OCI-LY1 (cell line): ENCODE data around the gene TRPM3.

Source experiments
- H2AFZ ChIP-seq: fragments of 200-600 bp; sonication (generic), shearing (Covaris generic); 2 replicates; pipeline ENCODE4 v1.6.0; 2014; ENCODE audit warnings: antibody characterized with exemption, mild to moderate bottlenecking, low read length
- H3F3A ChIP-seq: fragments of 200-600 bp; sonication (generic), shearing (Covaris generic); 2 replicates; pipeline ENCODE4 v1.6.0; 2014; ENCODE audit warnings: mild to moderate bottlenecking, antibody characterized with exemption, low read length, moderate library complexity; ENCODE audit not compliant: insufficient read depth
- H3K27ac ChIP-seq: fragments of 200-600 bp; sonication (generic); 2 replicates; pipeline ENCODE4 v1.5.1; 2014; ENCODE audit warnings: low read length, mixed run types, mild to moderate bottlenecking, low read depth; ENCODE audit not compliant: poor library complexity, severe bottlenecking
- H3K27me3 ChIP-seq: fragments of 200-600 bp; sonication (generic); 2 replicates; pipeline ENCODE4 v1.6.0; 2014; ENCODE audit warnings: antibody characterized with exemption, mild to moderate bottlenecking, low read length, moderate library complexity; ENCODE audit not compliant: insufficient read depth
- H3K36me3 ChIP-seq: fragments of 200-600 bp; sonication (generic); 2 replicates; pipeline ENCODE4 v1.6.1; 2014; ENCODE audit warnings: mild to moderate bottlenecking, antibody characterized with exemption, low read length, moderate library complexity, mixed read lengths; ENCODE audit not compliant: insufficient read depth
- H3K4me1 ChIP-seq: fragments of 200-600 bp; sonication (generic); 2 replicates; pipeline ENCODE4 v1.5.1; 2014; ENCODE audit warnings: mild to moderate bottlenecking, low read length, moderate library complexity; ENCODE audit not compliant: insufficient read depth, severe bottlenecking
- H3K4me2 ChIP-seq: fragments of 200-600 bp; sonication (generic), shearing (Covaris generic); 2 replicates; pipeline ENCODE4 v1.6.1; 2014; ENCODE audit warnings: low read length
- H3K4me3 ChIP-seq: fragments of 200-600 bp; sonication (generic); 2 replicates; pipeline ENCODE4 v1.5.1; 2014; ENCODE audit warnings: low read length, low read depth, mild to moderate bottlenecking, mixed read lengths; ENCODE audit not compliant: poor library complexity, severe bottlenecking
- H3K79me2 ChIP-seq: fragments of 200-600 bp; shearing (Covaris generic); 2 replicates; pipeline ENCODE4 v1.6.1; 2016; ENCODE audit warnings: mixed run types, low read length, mixed read lengths; ENCODE audit not compliant: insufficient read depth
- H3K9ac ChIP-seq: fragments of 200-600 bp; sonication (generic), shearing (Covaris generic); 2 replicates; pipeline ENCODE4 v1.6.1; 2014; ENCODE audit warnings: mild to moderate bottlenecking, low read length, mixed read lengths
- H3K9me2 ChIP-seq: fragments of 200-600 bp; sonication (generic), shearing (Covaris generic); 2 replicates; pipeline ENCODE4 v1.6.1; 2014; ENCODE audit warnings: low read depth, mild to moderate bottlenecking, low read length, mixed read lengths
- H3K9me3 ChIP-seq: fragments of 200-600 bp; shearing (Covaris generic); 2 replicates; pipeline ENCODE4 v1.6.1; 2014; ENCODE audit warnings: low read length, mixed read lengths
- H4K20me1 ChIP-seq: fragments of 200-600 bp; sonication (generic), shearing (Covaris generic); 2 replicates; pipeline ENCODE4 v1.6.0; 2016; ENCODE audit warnings: mild to moderate bottlenecking, low read length; ENCODE audit not compliant: insufficient read depth
- CTCF ChIP-seq: fragments of 200-600 bp; sonication (generic), shearing (Covaris generic); IDR thresholded peaks from 2 replicates; pipeline ENCODE4 v1.5.1; 2017; ENCODE audit warnings: mild to moderate bottlenecking, antibody characterized with exemption, low read length, moderate library complexity, mixed read lengths
- EZH2 ChIP-seq: fragments of 200-600 bp; sonication (generic), shearing (Covaris generic); IDR thresholded peaks from 2 replicates; pipeline ENCODE4 v1.8.0; 2017; ENCODE audit warnings: borderline replicate concordance, mixed run types, mild to moderate bottlenecking, antibody characterized with exemption, low read length, moderate library complexity, mixed read lengths

TRPM3 gene

GRCh38 chr9:70500793-70501192 lies 620.6 kb downstream of the TRPM3 start:
- Histone ChIP-seq H3K4me1 (no peaks in the 10 kb centered on the region), H3K4me2 (no peak overlapping the region), H3K27me3 (no peaks in the 10 kb centered on the region), H3K36me3 (no peaks in the 10 kb centered on the region), H3F3A (no peaks in the 10 kb centered on the region), H3K9me2 (no peaks in the 10 kb centered on the region), H2AFZ (no peak overlapping the region), H3K9ac (no peak overlapping the region), H3K9me3 (no peaks in the 10 kb centered on the region), H3K4me3 (no peak overlapping the region), H3K79me2 (no peaks in the 10 kb centered on the region), H3K27ac (no peak overlapping the region), H4K20me1 (no peaks in the 10 kb centered on the region)
- TF ChIP-seq CTCF, result no peak
- TF ChIP-seq EZH2, result no peak

GRCh38 chr9:70499621-70500020 lies 621.8 kb downstream of the TRPM3 start:
- Histone ChIP-seq H3K4me3 (no peak overlapping the region), H3K79me2 (no peaks in the 10 kb centered on the region), H3K36me3 (no peaks in the 10 kb centered on the region), H3K27ac (no peak overlapping the region), H3K9ac (no peak overlapping the region), H3K4me2 (no peak overlapping the region), H2AFZ (no peak overlapping the region), H3K9me3 (no peaks in the 10 kb centered on the region), H3F3A (no peaks in the 10 kb centered on the region), H4K20me1 (no peaks in the 10 kb centered on the region), H3K9me2 (no peaks in the 10 kb centered on the region), H3K27me3 (no peaks in the 10 kb centered on the region), H3K4me1 (no peaks in the 10 kb centered on the region)
- no peak for TF ChIP-seq CTCF
- TF ChIP-seq EZH2, result no peak

- no peak overlapping the region for H3K27ac ChIP-seq
- TF ChIP-seq CTCF, result no peak
- TF ChIP-seq EZH2, result no peak
- H3K9ac ChIP-seq, result no peak overlapping the region
- H3K79me2 ChIP-seq, result no peaks in the 10 kb centered on the region
- H3K9me2 ChIP-seq, result no peaks in the 10 kb centered on the region
- no peaks in the 10 kb centered on the region for H3F3A ChIP-seq
- H2AFZ ChIP-seq, result no peak overlapping the region
- H3K27me3 ChIP-seq, result no peaks in the 10 kb centered on the region
- no peaks in the 10 kb centered on the region for H3K36me3 ChIP-seq
- no peaks in the 10 kb centered on the region for H3K9me3 ChIP-seq
- no peak overlapping the region for H3K4me3 ChIP-seq
- no peaks in the 10 kb centered on the region for H4K20me1 ChIP-seq
- no peak overlapping the region for H3K4me2 ChIP-seq
- no peaks in the 10 kb centered on the region for H3K4me1 ChIP-seq
Measured at GRCh38 chr9:70498866-70499265, 622.6 kb downstream of the TRPM3 start.
